Measurements from ENCODE around the gene MAP3K10.

The MAP3K10 gene

DNA sequence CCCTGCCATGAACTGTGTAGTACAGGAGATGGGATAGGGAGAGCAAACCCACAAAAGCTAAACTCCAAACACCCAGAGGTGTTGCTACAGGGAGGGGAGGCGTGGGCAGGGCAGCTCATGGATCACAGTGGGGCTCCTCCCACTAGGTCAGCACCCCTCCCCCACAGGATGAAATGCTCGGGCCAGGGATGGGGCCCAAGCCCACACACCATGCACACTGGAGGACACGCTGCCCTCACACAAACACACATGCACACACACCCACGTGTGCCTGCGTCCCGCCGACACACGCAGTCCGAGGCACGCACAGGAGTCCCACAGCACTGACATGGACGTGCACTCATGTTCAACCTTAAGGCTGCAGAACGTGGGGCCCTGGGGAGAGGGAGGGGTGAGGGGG lies 41.3 kb downstream of the MAP3K10 start:
- Histone ChIP-seq H3K27me3 (ENCODE audit: control insufficient read depth, insufficient read depth, low read length) (peaks cover 1% of the 10 kb centered on the region), H3K9me3 (ENCODE audit: control insufficient read depth, low read length) (no peaks in the 10 kb centered on the region), H3K4me3 (ENCODE audit: low read length) (no peak overlapping the region), H3K9ac (ENCODE audit: low read length) (no peak overlapping the region), H3K4me1 (ENCODE audit: control insufficient read depth, insufficient read depth, low read length) (no peaks in the 10 kb centered on the region), H3K36me3 (ENCODE audit: control insufficient read depth, insufficient read depth, low read length) (no peaks in the 10 kb centered on the region)

DNA sequence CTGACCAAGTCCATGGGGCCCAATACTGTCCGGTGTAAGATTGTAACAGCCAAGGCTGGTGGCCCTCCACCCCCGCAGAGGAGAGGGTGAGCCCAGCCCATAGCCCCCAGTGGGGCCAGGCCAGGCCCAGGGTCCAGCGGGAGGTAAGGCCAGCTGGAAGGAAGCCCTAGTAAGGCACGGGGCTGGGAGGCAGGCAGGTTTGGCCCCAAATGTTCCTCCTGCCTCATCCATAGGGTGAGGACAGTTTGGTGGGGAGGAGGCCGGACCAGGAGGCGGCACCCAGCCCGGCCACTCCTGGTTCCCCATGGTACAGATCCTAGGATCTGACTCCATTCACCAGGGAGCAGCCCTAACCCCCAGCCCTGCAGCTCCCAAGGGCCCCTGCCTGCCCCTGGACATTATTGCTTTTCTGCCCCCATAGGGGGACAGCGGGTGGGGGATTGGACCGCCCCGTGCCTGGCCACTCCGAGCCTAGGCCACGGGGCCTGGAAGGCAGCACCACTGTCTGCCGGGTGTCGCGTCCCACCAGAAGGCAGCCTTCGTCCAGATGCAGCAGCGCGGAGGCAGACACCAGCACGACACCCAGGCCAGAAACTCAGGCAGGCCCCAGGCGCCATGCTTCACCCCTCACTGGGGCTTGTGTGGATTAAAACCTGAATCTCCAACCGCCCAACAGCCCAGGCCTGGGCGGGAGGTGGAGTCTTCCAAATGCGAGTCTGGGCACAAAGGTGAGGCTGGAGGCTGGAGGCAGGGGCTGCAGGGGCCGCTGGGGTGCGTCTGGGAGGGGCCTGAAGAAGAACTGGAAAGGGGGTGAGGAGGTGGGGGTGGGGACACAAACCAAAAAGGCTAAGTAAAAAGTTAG lies 42.0 kb downstream of the MAP3K10 start:
- Histone ChIP-seq H3K4me1 (ENCODE audit: control insufficient read depth, insufficient read depth, low read length) (no peaks in the 10 kb centered on the region), H3K27me3 (ENCODE audit: control insufficient read depth, insufficient read depth, low read length) (no peaks in the 10 kb centered on the region), H3K9ac (ENCODE audit: low read length) (no peak overlapping the region), H3K9me3 (ENCODE audit: control insufficient read depth, low read length) (no peaks in the 10 kb centered on the region), H3K36me3 (ENCODE audit: control insufficient read depth, insufficient read depth, low read length) (peaks cover 2% of the 10 kb centered on the region), H3K4me3 (ENCODE audit: low read length) (no peak overlapping the region)

DNA sequence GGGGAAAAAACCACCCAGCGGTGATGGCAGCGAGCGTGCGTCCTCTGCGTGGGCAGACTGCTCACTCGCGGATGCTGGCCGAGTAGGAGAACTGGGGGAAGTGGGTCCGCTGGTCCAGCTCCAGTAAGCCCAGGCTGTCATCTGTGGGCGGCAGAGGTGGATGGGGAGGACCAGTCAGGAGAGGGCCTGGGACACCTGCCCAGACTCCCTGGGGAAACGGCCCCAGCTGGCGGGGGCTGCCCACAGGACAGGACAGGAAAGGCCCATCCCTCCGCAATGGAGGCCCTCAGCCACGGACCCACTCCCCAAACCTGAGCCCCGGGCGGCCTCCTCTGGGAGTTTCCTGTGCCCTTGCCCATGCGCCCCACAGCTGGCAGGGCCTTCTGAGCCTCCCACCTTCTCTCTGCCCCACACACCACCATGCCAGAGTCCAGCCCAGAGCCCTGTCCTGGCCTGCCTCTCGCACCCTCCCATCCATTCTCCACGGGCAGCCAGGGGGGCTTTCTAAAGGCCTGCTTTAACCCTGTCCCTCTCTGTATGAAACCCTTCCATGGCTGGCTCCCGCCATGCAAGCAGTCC lies 42.7 kb downstream of the MAP3K10 start:
- Histone ChIP-seq H3K9ac (ENCODE audit: low read length) (no peak overlapping the region), H3K4me1 (ENCODE audit: control insufficient read depth, insufficient read depth, low read length) (no peaks in the 10 kb centered on the region), H3K36me3 (ENCODE audit: control insufficient read depth, insufficient read depth, low read length) (peaks cover 5% of the 10 kb centered on the region), H3K4me3 (ENCODE audit: low read length) (no peak overlapping the region), H3K27me3 (ENCODE audit: control insufficient read depth, insufficient read depth, low read length) (no peaks in the 10 kb centered on the region), H3K9me3 (ENCODE audit: control insufficient read depth, low read length) (no peaks in the 10 kb centered on the region)

DNA sequence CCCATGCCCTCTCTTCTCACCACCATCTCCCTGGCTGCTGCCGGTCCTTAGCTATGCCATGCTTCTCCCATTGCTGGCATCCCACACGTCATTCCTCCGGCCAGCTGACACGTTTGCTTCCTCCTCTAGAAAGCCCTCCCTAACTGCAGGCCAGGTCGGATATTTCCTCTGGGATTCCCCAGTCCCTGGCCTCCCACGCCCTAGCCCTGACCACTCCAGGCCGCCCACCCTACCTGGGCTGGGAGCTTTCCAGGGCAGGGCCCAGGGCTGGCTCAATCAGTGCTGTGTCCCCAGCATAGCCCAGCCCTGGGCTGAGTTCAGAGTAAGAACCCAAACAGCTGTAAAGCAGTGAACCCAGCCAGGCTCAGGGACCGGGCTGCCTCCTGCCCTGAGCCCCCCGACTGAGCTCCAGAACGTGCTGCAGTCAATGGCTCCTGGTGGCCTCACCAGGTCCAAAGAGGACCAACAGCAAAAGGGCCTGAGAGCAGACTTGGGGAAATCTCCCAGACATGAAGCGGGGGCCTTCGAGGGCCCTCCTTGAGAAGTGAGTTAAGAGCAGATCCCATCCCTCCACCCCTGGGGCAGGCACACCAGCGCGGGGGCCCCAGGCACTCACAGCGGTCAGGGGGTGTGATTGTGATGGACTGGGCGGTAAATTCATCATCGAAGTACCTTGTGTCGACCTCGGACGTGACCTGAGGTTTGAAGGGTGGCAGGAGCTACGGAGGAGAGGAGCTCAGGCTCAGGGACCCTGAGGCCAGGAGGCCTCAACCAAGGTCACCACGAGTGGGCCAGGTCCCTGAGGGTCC lies 43.4 kb downstream of the MAP3K10 start:
- Histone ChIP-seq H3K9ac (ENCODE audit: low read length) (no peak overlapping the region), H3K4me1 (ENCODE audit: control insufficient read depth, insufficient read depth, low read length) (no peaks in the 10 kb centered on the region), H3K36me3 (ENCODE audit: control insufficient read depth, insufficient read depth, low read length) (peaks cover 5% of the 10 kb centered on the region), H3K4me3 (ENCODE audit: low read length) (no peak overlapping the region), H3K9me3 (ENCODE audit: control insufficient read depth, low read length) (no peaks in the 10 kb centered on the region), H3K27me3 (ENCODE audit: control insufficient read depth, insufficient read depth, low read length) (no peaks in the 10 kb centered on the region)

DNA sequence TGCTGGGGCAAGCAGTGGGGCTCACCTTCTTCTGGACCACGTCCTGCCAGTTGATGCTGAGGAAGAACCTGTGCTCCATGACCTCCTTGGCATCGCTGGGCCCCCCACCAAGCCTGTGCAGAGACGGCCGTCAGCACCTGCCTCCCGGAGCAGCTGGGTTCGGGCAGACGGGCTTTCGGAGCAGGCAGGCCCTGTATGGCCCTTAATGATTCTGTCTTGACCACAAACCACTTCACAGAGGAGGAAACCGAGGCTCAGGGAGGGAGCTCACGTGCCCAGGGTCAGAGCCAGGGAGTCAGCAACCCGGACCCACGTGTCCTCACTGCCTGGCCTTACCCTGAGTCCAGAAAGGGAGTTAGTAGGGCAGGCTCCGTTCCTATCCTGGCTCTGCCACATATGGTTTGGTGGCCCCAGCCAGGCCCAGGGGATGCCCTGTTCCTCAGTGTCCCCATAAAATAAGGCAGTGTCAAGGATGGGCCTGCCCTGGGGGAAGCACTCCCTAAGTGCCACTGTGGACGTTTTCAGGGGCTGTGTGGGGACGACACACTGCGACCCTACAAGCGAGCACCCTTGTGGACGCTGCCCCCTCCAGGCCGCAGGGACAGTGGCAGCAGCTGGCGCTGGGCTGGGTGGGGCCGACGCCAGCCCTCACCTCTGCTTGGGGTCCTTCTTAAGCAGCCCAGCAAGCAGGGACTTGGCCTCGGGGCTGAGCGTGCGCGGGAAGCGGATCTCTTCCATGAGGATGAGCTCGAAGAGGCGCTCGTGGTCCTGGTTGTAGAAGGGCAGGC lies 44.2 kb downstream of the MAP3K10 start:
- peaks cover 5% of the 10 kb centered on the region for H3K36me3 ChIP-seq (ENCODE audit: control insufficient read depth, insufficient read depth, low read length)
- H3K9me3 ChIP-seq (ENCODE audit: control insufficient read depth, low read length) = no peaks in the 10 kb centered on the region
- H3K9ac ChIP-seq (ENCODE audit: low read length) = no peak overlapping the region
- H3K4me3 ChIP-seq (ENCODE audit: low read length) = no peak overlapping the region
- H3K4me1 ChIP-seq (ENCODE audit: control insufficient read depth, insufficient read depth, low read length) = no peaks in the 10 kb centered on the region
- H3K27me3 ChIP-seq (ENCODE audit: control insufficient read depth, insufficient read depth, low read length) = no peaks in the 10 kb centered on the region

DNA sequence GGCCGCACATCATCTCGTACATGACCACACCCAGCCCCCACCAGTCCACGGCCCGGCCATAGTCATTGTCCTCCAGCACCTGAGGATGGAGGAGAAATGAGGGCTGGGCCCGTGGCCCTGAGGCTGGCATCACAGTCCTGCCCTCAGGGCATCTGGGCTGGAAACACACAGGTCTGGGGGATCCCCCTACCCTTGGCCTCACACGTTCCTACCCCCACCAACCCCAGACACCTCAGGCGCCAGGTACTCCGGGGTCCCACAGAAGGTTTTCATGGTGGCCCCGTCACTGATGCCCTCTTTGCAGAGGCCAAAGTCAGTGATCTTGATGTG lies 44.8 kb downstream of the MAP3K10 start:
- Histone ChIP-seq H3K27me3 (ENCODE audit: control insufficient read depth, insufficient read depth, low read length) (no peaks in the 10 kb centered on the region), H3K36me3 (ENCODE audit: control insufficient read depth, insufficient read depth, low read length) (peaks cover 5% of the 10 kb centered on the region), H3K4me3 (ENCODE audit: low read length) (no peak overlapping the region), H3K9me3 (ENCODE audit: control insufficient read depth, low read length) (no peaks in the 10 kb centered on the region), H3K9ac (ENCODE audit: low read length) (no peak overlapping the region), H3K4me1 (ENCODE audit: control insufficient read depth, insufficient read depth, low read length) (no peaks in the 10 kb centered on the region)

DNA sequence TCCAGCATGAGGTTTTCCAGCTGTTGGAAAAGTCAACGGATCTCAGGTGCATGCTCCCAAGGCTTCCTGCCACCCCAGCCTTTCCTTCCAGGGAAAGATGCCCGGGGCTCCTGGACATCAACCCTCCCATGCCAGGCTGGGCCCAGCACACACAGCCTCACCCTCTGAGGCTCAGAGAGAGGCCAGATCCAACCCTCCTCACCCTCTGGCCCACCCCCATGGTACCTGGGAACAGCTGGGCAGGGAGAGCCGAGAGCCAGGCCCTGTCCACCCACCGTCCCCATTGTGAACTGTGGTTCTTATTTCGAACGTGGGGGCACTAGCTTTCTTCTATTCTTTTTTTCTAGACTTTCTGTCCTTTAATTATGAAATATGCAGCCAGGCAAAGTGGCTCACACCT lies 45.1 kb downstream of the MAP3K10 start:
- Histone ChIP-seq H3K36me3 (ENCODE audit: control insufficient read depth, insufficient read depth, low read length) (peaks cover 5% of the 10 kb centered on the region), H3K27me3 (ENCODE audit: control insufficient read depth, insufficient read depth, low read length) (no peaks in the 10 kb centered on the region), H3K9me3 (ENCODE audit: control insufficient read depth, low read length) (no peaks in the 10 kb centered on the region), H3K9ac (ENCODE audit: low read length) (no peak overlapping the region), H3K4me1 (ENCODE audit: control insufficient read depth, insufficient read depth, low read length) (no peaks in the 10 kb centered on the region), H3K4me3 (ENCODE audit: low read length) (no peak overlapping the region)

DNA sequence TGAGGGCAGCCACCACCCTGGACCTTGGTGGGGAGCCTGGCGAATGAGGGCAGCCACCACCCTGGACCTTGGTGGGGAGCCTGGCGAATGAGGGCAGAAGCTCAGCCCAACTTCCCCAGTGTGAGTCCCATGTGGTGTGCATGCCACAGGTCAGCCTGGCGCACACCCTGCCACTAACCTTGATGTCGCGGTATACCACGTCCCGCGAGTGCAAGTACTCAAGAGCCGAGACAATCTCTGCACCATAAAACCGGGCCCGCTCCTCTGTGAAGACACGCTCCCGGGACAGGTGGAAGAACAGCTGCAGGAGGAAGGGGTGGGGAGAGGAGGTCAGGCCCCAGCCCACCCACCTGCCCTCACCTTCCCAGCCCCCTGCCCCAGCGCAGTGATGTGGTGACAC lies 46.6 kb downstream of the MAP3K10 start:
- peaks cover 5% of the 10 kb centered on the region for H3K36me3 ChIP-seq (ENCODE audit: control insufficient read depth, insufficient read depth, low read length)

DNA sequence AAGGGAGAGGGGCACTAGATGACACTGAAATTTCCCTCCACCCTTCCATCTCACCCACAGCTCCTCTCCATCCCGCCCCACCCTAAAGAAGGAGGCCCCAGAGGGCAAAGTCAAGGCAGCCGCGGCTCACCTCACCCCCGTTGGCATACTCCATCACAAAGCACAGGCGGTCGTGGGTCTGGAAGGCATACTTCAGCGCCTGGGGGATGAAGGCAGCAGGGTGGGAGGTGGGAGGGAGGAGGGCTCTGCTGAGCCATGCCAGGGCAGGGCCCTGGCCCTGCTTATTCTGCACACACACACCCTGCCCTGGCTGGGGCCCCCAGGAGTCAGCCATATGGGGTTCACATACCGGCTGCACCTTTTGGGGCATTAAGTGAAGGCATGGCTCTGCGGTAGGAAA lies 47.5 kb downstream of the MAP3K10 start:
- Histone ChIP-seq H3K36me3 (ENCODE audit: control insufficient read depth, insufficient read depth, low read length) (peaks cover 5% of the 10 kb centered on the region), H3K27me3 (ENCODE audit: control insufficient read depth, insufficient read depth, low read length) (no peaks in the 10 kb centered on the region)

More for the DNA sequence above, 46.6 kb downstream of the MAP3K10 start:
- Histone ChIP-seq H3K4me1 (ENCODE audit: control insufficient read depth, insufficient read depth, low read length) (no peaks in the 10 kb centered on the region), H3K9me3 (ENCODE audit: control insufficient read depth, low read length) (no peaks in the 10 kb centered on the region), H3K4me3 (ENCODE audit: low read length) (no peak overlapping the region), H3K27me3 (ENCODE audit: control insufficient read depth, insufficient read depth, low read length) (no peaks in the 10 kb centered on the region), H3K9ac (ENCODE audit: low read length) (no peak overlapping the region)

DNA sequence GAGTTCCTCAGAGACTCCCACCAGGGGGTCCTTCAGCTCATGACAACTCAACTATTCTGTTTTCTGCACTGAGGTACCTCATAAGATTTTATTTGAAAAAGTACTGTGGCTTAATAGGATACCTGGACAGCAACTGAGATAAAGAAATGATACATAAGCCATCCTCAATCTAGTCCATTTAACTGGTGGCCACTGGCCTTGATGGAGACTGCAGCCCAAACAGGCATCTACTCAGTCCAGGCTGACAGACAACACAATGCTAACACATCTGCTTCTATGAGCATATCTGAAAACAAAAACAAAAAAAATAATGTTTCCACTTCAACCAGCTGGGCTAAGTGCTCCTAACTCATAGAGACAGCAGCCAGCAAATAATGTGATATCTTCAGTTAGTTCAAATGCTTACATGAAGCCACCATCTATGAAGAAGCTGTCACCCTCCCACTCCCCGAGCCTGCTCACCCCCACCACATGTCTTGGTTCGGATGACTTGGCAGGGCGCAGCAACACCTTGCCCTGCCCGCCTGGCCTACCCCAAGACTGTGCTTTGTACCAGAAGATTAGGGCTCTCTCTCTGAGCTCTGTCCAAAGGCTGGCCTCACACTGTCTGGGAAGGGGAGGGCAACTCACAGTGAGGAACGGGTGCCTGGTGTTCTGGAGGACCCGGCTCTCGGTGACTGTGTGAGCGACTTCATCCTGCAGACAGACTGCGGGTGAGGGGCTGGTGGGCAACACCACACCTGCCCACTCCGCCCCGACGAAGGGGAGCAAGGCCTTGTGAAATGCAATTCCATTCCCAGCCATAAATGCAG lies 48.4 kb downstream of the MAP3K10 start:
- Histone ChIP-seq H3K4me3 (ENCODE audit: low read length) (no peak overlapping the region), H3K27me3 (ENCODE audit: control insufficient read depth, insufficient read depth, low read length) (no peaks in the 10 kb centered on the region), H3K9ac (ENCODE audit: low read length) (no peak overlapping the region), H3K9me3 (ENCODE audit: control insufficient read depth, low read length) (no peaks in the 10 kb centered on the region), H3K4me1 (ENCODE audit: control insufficient read depth, insufficient read depth, low read length) (no peaks in the 10 kb centered on the region), H3K36me3 (ENCODE audit: control insufficient read depth, insufficient read depth, low read length) (peaks cover 5% of the 10 kb centered on the region)

More for the DNA sequence above, 47.5 kb downstream of the MAP3K10 start:
- Histone ChIP-seq H3K4me3 (ENCODE audit: low read length) (no peak overlapping the region), H3K9ac (ENCODE audit: low read length) (no peak overlapping the region), H3K4me1 (ENCODE audit: control insufficient read depth, insufficient read depth, low read length) (no peaks in the 10 kb centered on the region), H3K9me3 (ENCODE audit: control insufficient read depth, low read length) (no peaks in the 10 kb centered on the region)

DNA sequence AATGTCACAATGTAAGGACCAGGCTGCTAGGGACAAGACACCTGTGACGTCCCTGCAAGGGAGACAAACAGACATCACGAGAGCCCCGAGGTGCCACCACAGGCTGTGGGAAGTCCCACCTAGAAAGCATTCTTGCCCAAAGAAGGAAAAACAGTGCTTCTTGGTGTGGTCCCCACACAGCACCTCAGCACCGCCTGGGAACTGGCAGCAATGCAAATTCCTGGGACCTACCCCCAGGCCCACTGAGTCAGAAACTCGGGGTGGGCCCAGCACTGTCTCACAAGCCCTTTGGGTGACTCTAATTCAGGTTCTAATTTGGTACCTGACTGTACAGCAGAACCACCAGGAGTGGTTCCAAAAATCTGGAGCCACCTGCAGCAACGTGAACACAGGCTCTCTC lies 49.1 kb downstream of the MAP3K10 start:
- H3K4me1 ChIP-seq (ENCODE audit: control insufficient read depth, insufficient read depth, low read length) = no peaks in the 10 kb centered on the region
- no peak overlapping the region for H3K9ac ChIP-seq (ENCODE audit: low read length)
- no peak overlapping the region for H3K4me3 ChIP-seq (ENCODE audit: low read length)
- H3K36me3 ChIP-seq (ENCODE audit: control insufficient read depth, insufficient read depth, low read length) = peaks cover 5% of the 10 kb centered on the region
- no peaks in the 10 kb centered on the region for H3K9me3 ChIP-seq (ENCODE audit: control insufficient read depth, low read length)
- H3K27me3 ChIP-seq (ENCODE audit: control insufficient read depth, insufficient read depth, low read length) = no peaks in the 10 kb centered on the region

Data from mucosa of stomach (tissue), 1 donor.